HCT116 (cell line): ENCODE data around the gene PYGB. TPM values are rescaled to one million over a fixed set of nuclear protein-coding genes. Genes with fewer than 3 reads are reported as not detected.

Source experiments
- ATAC-seq: fragments of 200-7000 bp; cut with Tn5 transposase; 2 replicates; pipeline ENCODE4 v1.9.1; 2020; ENCODE audit warnings: mild to moderate bottlenecking, moderate library complexity
- BruUV-seq: library from RNA; stranded (reverse); fragments of 400-500 nt; replicated peaks from 2 replicates; lab custom pipeline; 2021; lab: Mats Ljungman, UMichigan
- CTCF ChIA-PET: fragments of 300-600 bp; sonication (Branson Sonifier 250); formaldehyde crosslinking; loops from one replicate; lab custom pipeline; 2021; ENCODE audit warnings: antibody characterized with exemption; lab: Charles Lee
- POLR2A ChIA-PET: fragments of 300-600, 350-600 bp; sonication (Branson Sonifier 250); formaldehyde crosslinking; loops from one replicate; lab custom pipeline; 2021; ENCODE audit warnings: antibody characterized with exemption; lab: Charles Lee
- RAD21 ChIA-PET, 2 experiments: fragments of 300-600 bp; sonication (Branson Sonifier 250); formaldehyde crosslinking; loops; one replicate each; lab custom pipeline; 2023; ENCODE audit warnings: low total read pairs in 2 of 2; ENCODE audit not compliant: uncharacterized antibody in 2 of 2, unreplicated experiment in 2 of 2, low non-redundant PET in 1 of 2; lab: Charles Lee
- DNase-seq: peaks from one replicate; pipeline ENCODE4 v3.0.0-alpha.2; 2010; ENCODE audit warnings: low read depth, low spot score
- H2AFZ ChIP-seq: fragments of 200-600 bp; shearing (Covaris generic), sonication (generic); 2 replicates; pipeline ENCODE4 v1.6.1; 2017; ENCODE audit warnings: low read depth, mixed run types, mixed read lengths, antibody characterized with exemption, low read length; ENCODE audit not compliant: poor library complexity, severe bottlenecking
- H3K27ac ChIP-seq: 2 replicates; pipeline ENCODE4 v1.5.1; 2012; ENCODE audit warnings: low read depth, low read length
- H3K27me3 ChIP-seq: fragments of 200-600 bp; sonication (generic); 2 replicates; pipeline ENCODE4 v1.6.1; 2016; ENCODE audit warnings: mixed run types, low read length, mixed read lengths; ENCODE audit not compliant: insufficient read depth
- H3K36me3 ChIP-seq, 2 experiments: fragments of 200-500 bp in 1 of 2; fragments of 200-600 bp in 1 of 2; sonication (Bioruptor generic) in 1 of 2; sonication (generic) in 1 of 2; 2 replicates each; pipeline versions ENCODE4 v1.5.1 to v1.6.1; 2014 to 2016; ENCODE audit warnings: low read length in 2 of 2, inconsistent platforms in 1 of 2, mixed read lengths in 1 of 2, mixed run types in 1 of 2; ENCODE audit not compliant: insufficient read depth in 2 of 2, control insufficient read depth in 1 of 2
- H3K4me1 ChIP-seq, 2 experiments: fragments of 200-600 bp in 1 of 2; sonication (generic) in 1 of 2; 2 replicates each; pipeline versions ENCODE4 v1.5.1 to v1.6.1; 2012 to 2017; ENCODE audit warnings: low read length in 2 of 2, inconsistent platforms in 1 of 2, mild to moderate bottlenecking in 1 of 2, mixed read lengths in 1 of 2, mixed run types in 1 of 2, moderate library complexity in 1 of 2; ENCODE audit not compliant: insufficient read depth in 2 of 2, control insufficient read depth in 1 of 2
- H3K4me2 ChIP-seq: fragments of 200-600 bp; sonication (generic); 2 replicates; pipeline ENCODE4 v1.6.1; 2017; ENCODE audit warnings: mixed run types, low read length, mixed read lengths
- H3K4me3 ChIP-seq, 2 experiments: fragments of 200-600 bp in 1 of 2; sonication (generic) in 1 of 2; replicated peaks in 1 of 2; 2 replicates each; pipeline ENCODE4 v1.5.1; 2011 to 2016; ENCODE audit warnings: low read length in 2 of 2, control low read depth in 1 of 2, low read depth in 1 of 2, mild to moderate bottlenecking in 1 of 2, mixed read lengths in 1 of 2, mixed run types in 1 of 2
- H3K79me2 ChIP-seq: fragments of 200-600 bp; sonication (generic); 2 replicates; pipeline ENCODE4 v1.6.1; 2017; ENCODE audit warnings: mild to moderate bottlenecking, mixed run types, low read length, moderate library complexity, mixed read lengths; ENCODE audit not compliant: insufficient read depth
- H3K9ac ChIP-seq: fragments of 200-600 bp; sonication (generic); 2 replicates; pipeline ENCODE4 v1.6.1; 2016; ENCODE audit warnings: low read length, mixed read lengths
- H3K9me2 ChIP-seq: fragments of 200-600 bp; sonication (generic), shearing (Covaris generic); 2 replicates; pipeline ENCODE4 v1.6.1; 2017; ENCODE audit warnings: mixed run types, mild to moderate bottlenecking, moderate library complexity; ENCODE audit not compliant: insufficient read depth
- H3K9me3 ChIP-seq, 2 experiments: fragments of 200-500 bp in 1 of 2; fragments of 200-600 bp in 1 of 2; sonication (Bioruptor generic) in 1 of 2; sonication (generic) in 1 of 2; 2 replicates each; pipeline ENCODE4 v1.6.1; 2014 to 2017; ENCODE audit warnings: low read length in 2 of 2, mixed read lengths in 2 of 2, inconsistent platforms in 1 of 2, low read depth in 1 of 2, mild to moderate bottlenecking in 1 of 2, mixed run types in 1 of 2, moderate library complexity in 1 of 2; ENCODE audit not compliant: control insufficient read depth in 1 of 2, insufficient read depth in 1 of 2
- H4K20me1 ChIP-seq: fragments of 200-600 bp; sonication (generic), shearing (Covaris generic); 2 replicates; pipeline ENCODE4 v1.6.1; 2017; ENCODE audit warnings: mixed run types, mild to moderate bottlenecking, moderate library complexity; ENCODE audit not compliant: insufficient read depth
- POLR2A ChIP-seq: IDR thresholded peaks from 2 replicates; pipeline ENCODE4 v1.7.0; 2011; ENCODE audit warnings: borderline replicate concordance; ENCODE audit not compliant: insufficient read depth, insufficient read length; ENCODE audit errors: extremely low read depth
- SIN3A ChIP-seq: IDR thresholded peaks from 2 replicates; pipeline ENCODE4 v1.6.1; 2012; ENCODE audit warnings: low read depth
- SP1 ChIP-seq: IDR thresholded peaks from 2 replicates; pipeline ENCODE4 v1.6.1; 2012; ENCODE audit warnings: low read depth
- ZNF274 ChIP-seq: fragments of 200-500 bp; sonication (Bioruptor generic); IDR thresholded peaks from 2 replicates; pipeline ENCODE4 v1.6.1; 2014; ENCODE audit warnings: mild to moderate bottlenecking, low read depth, low read length, inconsistent platforms
- intact Hi-C: fragments of 100-400 bp; cut with micrococcal nuclease; formaldehyde crosslinking; loops from 2 replicates; pipeline ENCODE4 v1.10.0; 2022
- total RNA-seq: library from RNA; stranded (reverse); gene quantifications from one replicate; pipeline ENCODE4 v1.2.1, GENCODE V29; 2021; ENCODE audit not compliant: unreplicated experiment
- TF ChIP-seq, protein P1 (sequence below): IDR thresholded peaks from 2 replicates; pipeline ENCODE4 v1.6.1; 2011; ENCODE audit warnings: mild to moderate bottlenecking, low read length, moderate library complexity; ENCODE audit not compliant: insufficient replicate concordance; ENCODE audit errors: extremely low read depth
- TF ChIP-seq, protein P2 (sequence below): IDR thresholded peaks from 2 replicates; pipeline ENCODE4 v1.6.1; 2012

The PYGB gene
- total RNA-seq, 1 experiment from 2014 or later, result 87.8 TPM

DNA sequence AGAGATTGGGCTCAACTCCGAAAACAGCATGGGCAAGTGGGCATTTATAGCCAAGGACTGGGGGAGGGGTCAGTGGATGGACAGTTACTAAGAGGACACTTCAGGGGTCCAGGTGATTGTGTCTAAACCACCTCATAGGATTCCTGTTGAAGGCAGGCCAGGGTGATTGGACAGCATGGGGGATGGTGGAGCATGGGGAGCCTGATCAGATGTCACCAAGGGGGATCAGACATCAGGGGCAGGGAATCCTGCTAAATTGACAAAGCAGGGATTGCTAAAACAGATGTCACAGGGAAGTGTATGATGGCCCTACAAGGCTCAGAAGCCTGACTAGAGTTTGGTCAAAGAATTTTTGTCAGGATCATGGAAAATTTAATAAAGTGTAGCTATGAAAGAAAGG lies 2.4 kb upstream of the PYGB start (continued):
- TF ChIP-seq, protein P1, sequence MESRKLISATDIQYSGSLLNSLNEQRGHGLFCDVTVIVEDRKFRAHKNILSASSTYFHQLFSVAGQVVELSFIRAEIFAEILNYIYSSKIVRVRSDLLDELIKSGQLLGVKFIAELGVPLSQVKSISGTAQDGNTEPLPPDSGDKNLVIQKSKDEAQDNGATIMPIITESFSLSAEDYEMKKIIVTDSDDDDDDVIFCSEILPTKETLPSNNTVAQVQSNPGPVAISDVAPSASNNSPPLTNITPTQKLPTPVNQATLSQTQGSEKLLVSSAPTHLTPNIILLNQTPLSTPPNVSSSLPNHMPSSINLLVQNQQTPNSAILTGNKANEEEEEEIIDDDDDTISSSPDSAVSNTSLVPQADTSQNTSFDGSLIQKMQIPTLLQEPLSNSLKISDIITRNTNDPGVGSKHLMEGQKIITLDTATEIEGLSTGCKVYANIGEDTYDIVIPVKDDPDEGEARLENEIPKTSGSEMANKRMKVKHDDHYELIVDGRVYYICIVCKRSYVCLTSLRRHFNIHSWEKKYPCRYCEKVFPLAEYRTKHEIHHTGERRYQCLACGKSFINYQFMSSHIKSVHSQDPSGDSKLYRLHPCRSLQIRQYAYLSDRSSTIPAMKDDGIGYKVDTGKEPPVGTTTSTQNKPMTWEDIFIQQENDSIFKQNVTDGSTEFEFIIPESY, result no peak

DNA sequence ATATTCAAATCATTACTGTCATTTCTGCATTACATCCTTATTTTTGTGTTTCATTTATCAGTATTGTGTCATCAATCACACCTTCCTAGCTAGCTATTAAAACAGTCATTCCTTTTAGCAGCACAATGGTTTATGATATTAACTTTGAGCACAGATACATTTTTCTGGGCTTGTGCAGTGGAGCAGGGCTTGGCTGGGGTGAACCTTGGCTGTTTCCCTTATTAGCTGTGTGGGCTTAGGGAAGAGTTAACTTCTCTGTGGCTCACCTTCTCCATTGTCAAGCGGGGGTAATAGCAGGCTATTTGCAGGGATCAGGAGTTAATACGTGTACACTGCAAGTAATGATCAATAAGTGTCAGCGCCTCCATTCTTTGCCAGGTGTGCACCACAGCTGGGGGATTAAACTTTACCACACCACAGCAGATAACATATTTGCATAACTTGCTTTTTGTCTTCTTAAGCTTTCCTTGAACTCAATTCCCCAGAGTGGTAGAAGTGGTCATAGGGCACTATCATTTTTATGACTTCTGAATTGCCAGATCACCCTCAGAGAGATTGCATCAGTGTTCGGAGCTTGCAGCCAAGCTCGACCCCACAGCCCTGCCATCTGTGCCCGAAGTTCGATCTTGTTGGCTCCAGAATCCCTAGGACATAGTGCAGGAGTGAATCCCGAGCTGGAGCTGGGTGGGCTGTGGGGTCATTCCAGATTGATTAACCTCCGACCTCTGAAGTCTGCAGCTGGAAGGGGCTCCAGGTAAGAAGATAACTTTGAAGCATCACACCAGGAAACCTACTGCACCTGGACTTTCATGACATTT lies 1.5 kb upstream of the PYGB start:
- TF ChIP-seq ZNF274 (no peak), POLR2A (no peak), SP1 (no peak), SIN3A (peak; percentile 1; the same call in 1 of the 2 replicates)
- TF ChIP-seq, protein P2, sequence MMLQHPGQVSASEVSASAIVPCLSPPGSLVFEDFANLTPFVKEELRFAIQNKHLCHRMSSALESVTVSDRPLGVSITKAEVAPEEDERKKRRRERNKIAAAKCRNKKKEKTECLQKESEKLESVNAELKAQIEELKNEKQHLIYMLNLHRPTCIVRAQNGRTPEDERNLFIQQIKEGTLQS, result no peak
- TF ChIP-seq, all 23 proteins: peak for 1
- ChIA-PET POLR2A (interaction anchor here (0.9 to 2.7 kb wide), 6 partner anchors 9 to 51 kb away, joined by 3 to 13 read pairs (median 8); partner anchors contain the start of gene ENTPD6), RAD21 (no interaction called here), CTCF (interaction anchor here (0.6 to 2.7 kb wide), 5 partner anchors 10 to 170 kb away, joined by 3 to 14 read pairs (median 5); no protein-coding TSS in a partner anchor)
- H3K9ac ChIP-seq, result peak overlapping the region; percentile 64; the same call in 1 of the 2 replicates
- H3K9me2 ChIP-seq, result no peaks in the 10 kb centered on the region
- intact Hi-C loops, result no loop called here
- no peaks in the 10 kb centered on the region for H3K27me3 ChIP-seq
- H3K4me3 ChIP-seq, result peak overlapping the region; percentile 79 to 80; a peak in 2 of 4 replicates
- TSS peak; percentile 72 for BruUV-seq
- H3K9me3 ChIP-seq, result no peaks in the 10 kb centered on the region
- H4K20me1 ChIP-seq, result no peaks in the 10 kb centered on the region
- DNase-seq (no peak), ATAC-seq (no peak)
- H3K4me2 ChIP-seq, result peak overlapping the region; percentile 98
- H3K36me3 ChIP-seq, result no peaks in the 10 kb centered on the region; a peak in 1 of 4 replicates
- H3K4me1 ChIP-seq, result peaks cover 14 to 25% of the 10 kb centered on the region in 2 experiments
- H3K79me2 ChIP-seq, result peaks cover 28% of the 10 kb centered on the region
- no peak overlapping the region for H2AFZ ChIP-seq
- H3K27ac ChIP-seq, result no peak overlapping the region
